ENCODE results near the gene HAS3. TPM values are rescaled to one million over a fixed set of nuclear protein-coding genes. Genes with fewer than 3 reads are reported as not detected.

The HAS3 gene
- total RNA-seq, 1 experiment from 2014 or later: 2.5 TPM

DNA sequence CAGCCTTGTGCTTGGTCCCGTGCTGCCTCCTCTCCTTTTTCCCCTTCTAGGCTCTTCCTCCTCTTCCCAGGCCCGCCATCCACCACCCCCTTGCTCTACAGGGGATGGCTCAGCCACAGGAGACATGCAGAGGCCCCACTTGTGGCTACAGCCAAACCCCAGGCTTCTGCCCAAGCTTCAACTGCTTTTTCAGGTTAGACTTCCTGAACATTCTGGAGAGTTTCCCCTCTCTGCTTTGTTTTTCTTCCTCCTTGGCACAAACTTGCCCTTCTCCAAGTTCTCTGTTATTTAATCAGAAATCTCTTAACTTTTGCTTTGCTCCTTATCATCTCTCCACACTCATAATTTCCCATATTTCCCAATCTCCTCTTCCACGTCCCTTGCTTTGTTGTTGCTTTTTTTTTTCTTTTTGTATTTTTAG lies 18.3 kb upstream of the HAS3 start:
- Histone ChIP-seq H3K9me3 (ENCODE audit: insufficient read depth, low read depth) (no peaks in the 10 kb centered on the region), H3K79me2 (ENCODE audit: low read depth) (no peaks in the 10 kb centered on the region), H3K9me2 (ENCODE audit: insufficient read depth) (no peaks in the 10 kb centered on the region), H3F3A (ENCODE audit: insufficient read depth, low read depth) (peaks cover 9% of the 10 kb centered on the region), H3K4me2 (no peak overlapping the region), H3K4me1 (replicated peaks; ENCODE audit: insufficient read depth) (peaks cover 23% of the 10 kb centered on the region), H4K20me1 (ENCODE audit: insufficient read depth) (no peaks in the 10 kb centered on the region), H3K4me3 (no peak overlapping the region), H2AFZ (no peak overlapping the region), H3K36me3 (ENCODE audit: low read depth) (no peaks in the 10 kb centered on the region), H3K27me3 (ENCODE audit: insufficient read depth, low read depth) (no peaks in the 10 kb centered on the region), H3K27ac (no peak overlapping the region)
- no TSS peak for BruUV-seq (replicated peaks)
- intact Hi-C loops (cut with micrococcal nuclease; ENCODE audit: unreplicated experiment): no loop called here
- TF ChIP-seq CTCF (conservative IDR thresholded peaks at IDR 0.05): no peak
- TF ChIP-seq EZH2 (IDR thresholded peaks at IDR 0.05; ENCODE audit: low read depth): no peak
- POLR2A ChIA-PET (ENCODE audit: unreplicated experiment): no interaction called here
- no peak for DNase-seq
- CTCF ChIA-PET: no interaction called here

DNA sequence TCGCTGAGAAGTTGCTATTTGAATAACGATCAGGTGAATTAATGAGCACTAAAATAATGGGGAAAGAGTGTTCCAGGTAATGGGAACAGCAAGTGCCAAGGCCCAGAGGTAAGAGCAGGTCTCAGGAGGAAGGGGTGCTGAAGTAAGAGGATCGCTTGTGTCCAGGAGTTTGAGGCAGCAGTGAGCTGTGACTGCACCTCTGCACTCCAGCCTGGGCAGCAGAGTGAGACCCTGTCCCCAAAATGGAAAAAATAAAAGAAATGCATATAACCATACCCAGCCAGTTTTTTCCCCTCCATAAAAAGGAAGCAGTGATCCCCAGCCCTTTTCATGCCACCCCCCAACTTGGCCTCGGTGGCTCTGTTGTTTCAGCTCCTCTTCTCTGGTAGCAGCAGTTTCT lies 16.8 kb upstream of the HAS3 start:
- no peaks in the 10 kb centered on the region for H3K9me2 ChIP-seq (ENCODE audit: insufficient read depth)
- H3K79me2 ChIP-seq (ENCODE audit: low read depth): no peaks in the 10 kb centered on the region
- peaks cover 23% of the 10 kb centered on the region for H3K4me1 ChIP-seq (replicated peaks; ENCODE audit: insufficient read depth)
- no peak overlapping the region for H3K27ac ChIP-seq
- no peaks in the 10 kb centered on the region for H3K27me3 ChIP-seq (ENCODE audit: insufficient read depth, low read depth)
- no peaks in the 10 kb centered on the region for H3K36me3 ChIP-seq (ENCODE audit: low read depth)
- POLR2A ChIA-PET (ENCODE audit: unreplicated experiment): interaction anchor here (0.6 kb wide), 1 partner anchor 332 kb away, joined by 9 read pairs; no protein-coding TSS in a partner anchor
- BruUV-seq (replicated peaks): no TSS peak
- H4K20me1 ChIP-seq (ENCODE audit: insufficient read depth): no peaks in the 10 kb centered on the region
- TF ChIP-seq EZH2 (IDR thresholded peaks at IDR 0.05; ENCODE audit: low read depth) (no peak), CTCF (conservative IDR thresholded peaks at IDR 0.05) (no peak)
- no peak for DNase-seq
- H3F3A ChIP-seq (ENCODE audit: insufficient read depth, low read depth): peaks cover 9% of the 10 kb centered on the region
- no peak overlapping the region for H2AFZ ChIP-seq
- no peaks in the 10 kb centered on the region for H3K9me3 ChIP-seq (ENCODE audit: insufficient read depth, low read depth)
- peak overlapping the region; percentile 67 for H3K4me2 ChIP-seq
- no peak overlapping the region for H3K4me3 ChIP-seq
- CTCF ChIA-PET: interaction anchor here (0.6 kb wide), 1 partner anchor 15 kb away, joined by 4 read pairs; no protein-coding TSS in a partner anchor
- intact Hi-C loops (cut with micrococcal nuclease; ENCODE audit: unreplicated experiment): no loop called here

- peak overlapping the region; percentile 66; the same call in 1 of the 2 replicates for H2AFZ ChIP-seq
- H3K27ac ChIP-seq: no peak overlapping the region
- DNase-seq: peak; percentile 55 to 62
These were observed 16.2 kb upstream of the HAS3 start for GRCh38 chr16:69089091-69089910.

More at GRCh38 chr16:69089091-69089910, 16.2 kb upstream of the HAS3 start:
- peak overlapping the region; percentile 67 for H3K4me2 ChIP-seq
- TF ChIP-seq CTCF (conservative IDR thresholded peaks at IDR 0.05) (no peak), EZH2 (IDR thresholded peaks at IDR 0.05; ENCODE audit: low read depth) (no peak)
- no peaks in the 10 kb centered on the region for H3K79me2 ChIP-seq (ENCODE audit: low read depth)
- no peaks in the 10 kb centered on the region for H4K20me1 ChIP-seq (ENCODE audit: insufficient read depth)
- H3K27me3 ChIP-seq (ENCODE audit: insufficient read depth, low read depth): no peaks in the 10 kb centered on the region
- no peaks in the 10 kb centered on the region for H3K9me3 ChIP-seq (ENCODE audit: insufficient read depth, low read depth)
- no TSS peak for BruUV-seq (replicated peaks)
- intact Hi-C loops (cut with micrococcal nuclease; ENCODE audit: unreplicated experiment): no loop called here
- no peaks in the 10 kb centered on the region for H3K36me3 ChIP-seq (ENCODE audit: low read depth)
- peak overlapping the region; percentile 11; the same call in 1 of the 2 replicates for H3K4me3 ChIP-seq
- ChIA-PET CTCF (interaction anchor here (0.6 to 0.8 kb wide), 2 partner anchors 12 to 15 kb away, joined by 3 to 4 read pairs; no protein-coding TSS in a partner anchor), POLR2A (ENCODE audit: unreplicated experiment) (interaction anchor here (0.6 kb wide), 1 partner anchor 332 kb away, joined by 9 read pairs; no protein-coding TSS in a partner anchor)
- peaks cover 23% of the 10 kb centered on the region for H3K4me1 ChIP-seq (replicated peaks; ENCODE audit: insufficient read depth)
- no peaks in the 10 kb centered on the region for H3K9me2 ChIP-seq (ENCODE audit: insufficient read depth)
- H3F3A ChIP-seq (ENCODE audit: insufficient read depth, low read depth): peaks cover 9% of the 10 kb centered on the region
